ENCODE data around the gene COBL.

Gene COBL

DNA sequence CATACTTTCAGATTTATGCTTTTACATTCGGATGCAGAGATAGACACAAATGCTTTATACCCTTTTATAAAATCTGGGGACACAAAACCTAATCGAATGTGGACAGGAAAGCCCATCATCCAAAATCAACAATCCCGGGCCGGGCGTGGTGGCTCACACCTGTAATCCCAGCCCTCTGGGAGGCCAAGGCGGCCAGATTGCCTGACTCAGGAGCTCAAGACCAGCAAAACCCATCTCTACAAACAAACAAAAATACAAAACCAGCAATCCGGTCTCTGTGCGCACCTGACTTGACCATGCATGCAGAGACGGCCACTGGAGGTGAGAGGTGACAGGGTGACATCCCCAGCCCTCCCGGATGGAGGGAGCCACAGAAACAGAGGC, 13.5 kb downstream of the COBL start:
- DNase-seq (ENCODE audit: low spot score): no peak

DNA sequence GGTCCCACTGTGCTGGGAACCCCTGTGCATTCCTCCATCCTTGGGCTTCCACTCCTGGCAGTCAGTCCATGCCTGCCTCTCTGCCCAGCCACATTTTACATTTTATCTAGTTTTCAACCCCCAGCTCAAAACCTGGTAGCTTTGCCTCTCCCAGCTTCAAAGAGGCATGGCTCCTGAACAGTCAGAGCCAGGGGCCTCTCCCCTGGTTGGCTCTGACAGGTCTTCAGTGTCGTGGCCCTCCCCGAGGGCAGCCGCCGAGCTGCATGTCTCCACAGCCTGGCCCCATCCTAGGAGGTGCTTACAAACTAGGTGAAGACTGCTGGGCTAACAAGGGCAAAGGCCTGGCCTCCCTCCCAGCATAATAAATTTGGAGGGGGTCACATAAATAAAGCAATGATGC, 14.8 kb downstream of the COBL start:
- no peak for DNase-seq (ENCODE audit: low spot score)

DNA sequence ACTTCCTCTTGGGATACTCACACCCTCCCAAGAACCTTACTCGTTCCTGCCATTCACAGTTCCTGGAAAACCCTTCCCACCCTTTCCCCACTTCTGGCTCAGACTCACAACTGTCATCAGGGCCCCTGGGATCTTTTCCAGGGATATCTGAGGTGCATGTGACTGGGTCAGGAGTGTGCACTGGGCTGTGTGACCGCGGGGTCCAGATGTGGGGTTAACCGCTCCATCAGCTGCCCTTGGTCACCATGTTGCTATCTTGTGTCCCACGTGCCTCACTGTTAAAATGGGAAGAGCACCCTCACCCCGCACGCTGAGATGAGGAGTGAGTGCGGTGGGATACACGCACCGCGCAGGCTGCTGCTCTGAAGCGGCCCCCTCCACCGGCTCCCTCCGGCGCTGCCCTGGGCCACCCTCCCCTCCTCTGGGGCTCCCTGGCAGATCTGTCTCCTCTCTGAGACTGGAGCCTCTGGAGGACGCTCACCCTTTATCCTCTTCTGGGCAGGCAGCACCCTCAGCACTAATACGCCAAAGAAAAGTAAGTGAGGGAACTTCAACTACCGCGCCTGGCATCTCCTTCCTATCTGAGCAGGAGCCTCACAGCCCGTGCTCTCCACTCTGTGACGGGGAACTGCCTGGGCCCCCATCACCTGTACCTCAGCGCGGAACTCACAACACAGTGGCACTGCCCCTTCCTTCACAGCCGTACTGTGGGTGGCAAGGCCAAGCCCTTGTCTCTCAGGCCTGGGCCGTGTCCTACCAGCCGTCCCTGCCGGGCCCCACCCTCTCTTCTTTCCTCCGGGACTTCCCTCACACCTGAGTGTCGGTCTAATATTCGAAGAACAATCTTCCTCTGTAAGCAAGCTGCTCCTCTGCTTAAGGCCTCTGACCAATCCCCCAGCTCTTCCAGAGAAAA, 15.6 kb downstream of the COBL start:
- DNase-seq (ENCODE audit: low spot score): no peak

DNA sequence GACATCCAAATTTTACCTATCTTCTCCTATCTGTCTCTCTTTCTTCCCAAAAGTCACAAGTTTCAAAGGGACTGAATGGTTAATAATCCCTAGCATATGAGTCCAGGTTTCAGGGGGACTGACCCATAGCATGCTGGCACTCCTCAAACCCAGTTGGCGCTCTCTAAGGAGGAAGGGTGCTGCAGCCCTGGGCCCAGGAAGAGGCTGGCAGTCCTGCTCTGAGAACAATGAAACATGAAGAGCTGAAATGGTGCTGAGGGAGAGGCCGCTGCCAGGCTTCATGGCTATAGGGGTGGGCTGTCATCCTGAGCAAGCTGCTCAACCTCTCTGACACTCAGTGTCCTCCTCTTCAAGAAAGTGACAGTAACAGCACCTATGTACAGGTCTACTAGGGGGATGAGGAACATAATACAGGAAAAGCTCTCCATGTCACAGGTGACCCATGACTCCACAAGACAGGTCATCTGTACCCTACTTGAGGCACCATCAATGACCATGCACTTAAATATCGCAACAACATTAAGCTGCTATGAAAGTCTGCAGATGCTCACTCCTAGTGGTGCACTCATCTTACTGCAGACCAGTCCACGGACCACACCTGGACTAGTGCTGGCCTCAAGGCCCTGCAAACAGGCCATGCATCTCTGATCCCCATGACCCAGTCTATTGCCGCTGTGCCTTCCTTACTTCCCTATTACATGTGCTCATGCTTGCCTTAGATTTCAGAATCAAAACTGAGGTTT, 17.0 kb downstream of the COBL start:
- DNase-seq (ENCODE audit: low spot score): no peak

DNA sequence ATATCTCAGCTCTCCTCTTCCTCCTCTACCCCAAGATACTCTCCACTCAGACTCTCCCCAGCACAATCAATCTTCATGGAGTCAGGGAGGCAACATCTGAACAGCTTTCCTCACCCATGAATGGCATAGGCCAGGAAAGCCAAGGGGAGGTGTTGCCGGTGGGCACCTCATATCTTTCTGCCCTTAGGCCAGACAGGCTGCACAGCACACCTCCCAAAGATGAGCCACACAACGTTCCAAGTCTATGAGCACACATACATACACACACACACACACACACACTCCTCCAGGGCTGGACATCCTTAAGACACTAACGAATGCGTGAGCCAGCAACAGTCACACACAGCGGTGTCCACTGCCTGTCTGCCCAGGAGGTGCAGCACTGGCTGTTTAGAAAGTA, 17.7 kb downstream of the COBL start:
- no peak for DNase-seq (ENCODE audit: low spot score)

DNA sequence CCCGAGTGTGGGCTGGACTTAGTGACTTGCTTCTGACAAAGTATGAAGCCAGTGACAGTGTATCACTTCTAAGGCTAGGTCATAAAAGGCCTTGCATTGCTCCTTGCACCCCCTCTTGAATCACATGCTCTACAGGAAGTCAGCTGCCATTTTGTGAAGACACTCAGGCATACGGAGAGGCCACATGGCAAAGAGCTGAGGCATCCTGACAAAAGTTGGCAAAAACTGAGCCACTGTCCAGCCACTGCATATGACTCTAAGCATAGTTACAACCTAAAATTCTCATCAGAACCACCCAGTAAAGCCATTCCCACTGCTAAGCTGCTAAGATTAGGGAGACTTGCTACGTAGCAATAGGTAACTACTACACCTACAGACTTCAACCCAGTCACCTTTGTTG, 18.6 kb downstream of the COBL start:
- no peak for DNase-seq (ENCODE audit: low spot score)

DNA sequence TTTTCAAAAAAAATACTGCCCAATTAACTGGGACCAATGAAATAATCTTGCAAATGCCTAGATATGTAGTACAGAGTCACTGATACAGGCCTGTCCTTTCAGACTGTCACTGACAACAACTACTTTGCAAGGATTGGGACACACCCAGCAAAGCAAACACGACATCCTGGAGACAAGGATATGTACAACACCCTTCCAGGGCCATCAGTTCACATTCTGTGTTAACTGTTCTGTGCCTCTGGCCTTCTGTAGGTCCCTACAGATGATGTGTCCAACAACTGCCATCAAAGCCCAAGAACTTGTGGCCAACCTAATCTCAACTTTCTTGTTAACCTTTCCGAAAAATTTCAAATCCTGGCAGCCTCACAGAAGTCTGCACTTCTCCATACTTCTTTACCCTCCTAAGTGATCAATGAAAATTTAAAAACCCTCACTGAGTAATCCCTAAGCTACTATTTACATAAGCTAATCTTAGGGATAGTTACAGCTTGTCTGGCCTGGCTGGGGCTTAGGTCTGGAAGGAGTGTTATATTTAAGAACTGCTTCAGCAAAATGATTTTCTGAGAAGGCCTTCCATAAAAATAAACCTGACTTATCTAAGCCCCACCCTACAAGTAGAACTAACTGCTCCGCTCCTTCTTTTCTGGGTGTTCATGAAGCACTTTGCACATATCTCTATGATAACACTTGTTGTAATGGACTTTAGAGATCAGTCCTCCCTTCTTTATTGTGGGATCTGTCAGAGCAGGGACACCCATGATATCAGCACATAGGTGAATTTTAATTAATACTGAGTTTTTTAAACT, 21.0 kb downstream of the COBL start:
- DNase-seq (ENCODE audit: low spot score): no peak

DNA sequence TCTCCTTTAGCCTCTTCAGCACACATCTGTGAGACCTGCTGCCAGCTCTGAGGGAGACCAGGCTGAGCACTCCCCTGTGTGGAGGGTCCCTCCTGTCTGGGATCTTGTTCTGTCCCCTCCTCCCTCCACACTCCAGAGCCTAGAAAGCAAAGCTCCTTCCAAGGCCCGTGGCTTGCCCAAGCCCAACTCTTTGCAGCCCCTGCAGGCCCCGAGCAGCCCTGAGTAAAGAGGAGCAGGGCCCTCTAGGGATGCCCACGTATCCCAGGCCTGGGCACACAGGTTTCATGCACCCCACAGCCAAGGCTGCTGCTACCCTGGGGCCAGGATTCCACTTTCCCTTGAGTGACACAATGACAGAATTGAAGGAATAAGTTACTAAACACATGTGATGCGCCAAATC, 24.0 kb downstream of the COBL start:
- DNase-seq (ENCODE audit: low spot score): no peak

DNA sequence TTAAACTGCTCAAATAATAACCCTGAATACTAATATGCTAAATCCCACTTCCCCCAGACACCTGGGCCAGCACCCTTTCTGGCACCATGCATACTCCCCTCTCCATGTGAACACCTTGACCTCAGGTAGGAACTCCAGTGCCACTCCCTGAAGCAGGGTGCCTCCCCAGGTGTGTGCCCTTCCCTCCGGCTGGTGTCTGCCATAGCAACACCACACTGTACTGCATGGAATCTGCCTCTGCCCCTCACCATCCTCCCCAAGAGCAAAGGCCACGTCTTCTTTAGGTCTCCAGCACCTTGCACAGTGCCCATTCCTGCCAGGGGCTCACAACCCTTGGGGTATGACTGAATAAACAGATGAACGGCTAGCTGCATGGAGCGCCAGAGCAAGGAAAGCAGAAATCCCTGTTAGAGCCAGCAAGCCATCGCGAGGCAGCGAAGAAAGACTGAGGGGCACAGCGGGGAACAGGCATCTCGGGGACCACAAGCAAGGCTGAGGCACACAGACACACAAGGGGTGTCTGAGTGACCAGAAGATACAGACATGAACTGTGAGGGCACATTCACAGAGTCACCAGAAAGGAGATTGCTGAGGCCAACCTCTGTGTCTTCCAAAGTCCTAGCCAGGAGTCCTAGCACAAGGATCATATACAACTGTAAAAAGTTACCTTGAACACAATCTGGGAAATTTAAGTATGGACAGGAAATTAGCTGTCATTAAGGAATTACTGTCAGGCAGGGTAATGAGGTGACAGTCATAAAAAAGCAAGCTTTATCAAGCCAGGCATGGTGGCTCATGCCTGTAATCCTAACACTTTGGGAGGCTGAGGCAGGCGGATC, 25.7 kb downstream of the COBL start:
- no peak for DNase-seq (ENCODE audit: low spot score)

DNA sequence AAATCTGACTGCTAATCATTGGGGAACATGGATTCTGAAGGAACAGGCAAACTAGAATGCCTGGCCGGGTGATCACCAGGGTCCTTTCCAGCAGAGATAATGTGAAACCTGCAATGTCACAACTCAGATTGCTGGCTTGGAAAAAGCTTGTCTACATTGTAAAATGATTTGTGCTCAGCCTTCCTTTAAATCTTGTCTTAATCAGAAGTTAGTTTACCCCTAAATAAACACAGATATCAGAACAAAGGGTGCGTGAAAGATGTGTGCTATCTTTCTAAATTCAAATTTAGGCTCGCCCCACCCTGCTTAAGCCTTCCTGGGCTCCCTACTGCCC, 26.3 kb downstream of the COBL start:
- DNase-seq (ENCODE audit: low spot score): no peak

DNA sequence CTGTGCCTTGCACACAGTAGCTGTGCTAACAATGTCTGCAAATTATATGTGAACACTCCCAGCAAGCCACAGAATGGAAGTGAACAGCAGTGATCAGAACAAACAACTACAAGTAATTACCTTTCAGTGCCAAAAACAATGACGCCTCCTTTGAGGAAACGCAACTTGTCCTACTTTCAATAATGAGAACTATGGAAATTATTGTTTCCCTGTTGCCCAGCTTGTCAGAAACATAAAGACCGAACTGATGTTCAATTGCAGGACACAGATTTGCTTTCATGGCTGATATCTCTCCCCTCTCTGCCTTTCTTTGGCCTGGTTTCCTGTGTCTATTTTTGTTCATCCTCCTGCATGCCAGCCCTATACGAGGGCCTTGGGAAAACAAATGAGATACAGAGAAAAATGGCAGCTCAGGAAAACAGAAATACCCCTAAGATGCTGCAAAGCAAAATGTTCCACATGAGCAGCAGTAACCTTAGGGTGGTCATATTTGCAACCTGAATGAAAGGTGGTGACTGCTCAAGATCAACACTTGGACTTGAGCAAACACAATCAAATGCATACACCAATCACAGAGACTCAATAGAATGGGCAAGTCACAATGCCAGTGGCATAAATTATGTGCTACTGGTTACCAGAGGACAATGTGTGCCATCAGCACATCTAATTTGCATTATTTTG, 26.8 kb downstream of the COBL start:
- DNase-seq (ENCODE audit: low spot score): no peak

DNA sequence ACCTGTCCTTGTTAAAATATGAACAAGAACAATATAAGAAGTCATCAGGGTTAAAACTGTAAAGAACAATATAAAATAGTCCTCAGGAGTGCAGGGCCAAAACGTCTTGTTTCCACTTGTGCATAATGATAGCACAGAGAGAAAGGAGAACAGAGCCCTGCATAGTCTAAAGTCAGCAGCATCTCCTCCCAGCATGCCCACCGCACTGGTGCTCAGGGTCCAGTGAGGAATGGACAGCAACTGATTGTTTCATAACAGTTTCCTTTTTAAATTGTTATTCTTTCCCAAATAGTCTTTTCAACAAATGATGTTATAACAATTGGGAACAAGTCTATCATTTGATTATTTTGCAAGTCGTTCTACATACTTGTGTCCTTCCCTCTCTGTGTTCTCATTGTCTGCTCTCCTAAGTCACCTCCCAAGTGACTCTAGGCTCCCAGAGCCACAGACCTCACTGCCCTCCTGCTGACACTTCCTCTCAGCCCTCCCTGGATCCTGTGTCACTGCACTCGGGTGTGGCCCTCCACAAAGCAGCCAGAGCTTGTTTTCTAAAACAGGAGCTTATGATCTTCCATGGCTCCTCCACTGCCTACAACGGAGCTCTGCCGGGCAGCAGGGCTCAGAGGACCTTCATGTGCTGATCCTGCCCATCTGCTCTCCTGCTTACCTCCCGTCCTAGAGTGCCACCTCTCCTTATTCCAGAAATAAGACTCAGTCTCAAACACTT, 27.6 kb downstream of the COBL start:
- no peak for DNase-seq (ENCODE audit: low spot score)

DNA sequence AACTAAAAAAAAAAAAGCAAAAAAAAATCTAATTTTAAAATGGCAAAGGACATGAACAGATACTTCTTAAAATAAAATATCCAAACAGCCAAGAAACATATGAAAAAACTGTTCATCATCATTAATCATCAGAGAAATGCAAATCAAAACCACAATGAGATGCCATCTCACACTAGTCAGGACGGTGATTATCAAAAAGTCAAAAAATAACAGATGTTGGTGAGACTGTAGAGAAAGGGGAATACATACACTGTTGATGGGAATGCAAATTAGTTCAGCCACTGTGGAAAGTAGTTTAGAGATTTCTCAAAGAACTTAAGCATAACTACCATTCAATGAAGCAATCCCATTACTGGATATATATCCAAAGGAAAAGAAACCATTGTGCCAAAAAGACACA, 30.2 kb downstream of the COBL start:
- no peak for DNase-seq (ENCODE audit: low spot score)

DNA sequence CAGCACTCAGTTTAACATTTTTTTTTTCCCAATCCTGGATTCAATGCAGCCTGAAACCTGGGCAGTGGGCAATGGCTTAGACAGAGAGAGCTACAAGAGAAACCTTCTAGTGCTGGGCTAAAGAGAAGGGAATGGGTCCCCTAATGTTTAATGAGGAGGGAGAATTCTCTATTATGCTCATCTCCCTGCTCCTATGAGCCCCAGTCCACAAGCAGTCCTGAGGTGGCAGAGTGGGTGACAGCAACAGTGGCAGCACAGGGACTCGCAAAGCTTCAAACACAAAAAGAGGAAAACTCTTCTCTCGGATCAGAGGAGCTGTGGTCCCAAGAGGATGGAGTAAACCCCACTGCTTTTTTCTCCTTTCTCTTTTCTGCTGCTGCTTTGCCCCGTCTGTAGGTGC, 36.5 kb downstream of the COBL start:
- no peak for DNase-seq (ENCODE audit: low spot score)

DNA sequence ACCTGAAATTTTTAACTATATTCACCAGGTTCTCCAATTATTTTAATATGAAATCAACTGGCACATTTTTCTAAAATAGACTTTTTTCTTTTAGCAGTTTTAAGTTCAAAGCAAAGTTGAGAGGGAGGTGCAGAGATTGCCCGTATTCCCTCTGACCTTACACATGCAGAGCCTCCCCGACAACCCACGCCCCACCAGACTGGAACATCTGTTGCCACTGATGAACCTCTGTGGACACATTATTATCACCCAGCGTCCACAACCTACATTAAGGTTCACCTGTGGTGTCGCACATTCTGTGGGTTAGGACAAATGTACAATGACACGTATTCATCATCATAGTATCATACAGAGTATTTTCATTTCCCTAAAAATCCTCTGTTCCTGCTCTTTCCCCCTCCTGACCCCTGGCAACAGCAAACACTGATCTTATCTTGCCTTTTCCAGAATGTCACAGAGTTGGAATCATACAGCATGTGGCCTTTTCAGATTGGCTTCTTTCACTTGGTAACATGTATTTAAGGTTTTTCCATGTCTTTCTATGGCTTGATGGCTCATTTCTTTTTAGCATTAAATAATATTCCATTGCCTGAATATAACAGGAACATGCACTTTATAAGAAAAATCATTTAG, 37.1 kb downstream of the COBL start:
- no peak for DNase-seq (ENCODE audit: low spot score)

DNA sequence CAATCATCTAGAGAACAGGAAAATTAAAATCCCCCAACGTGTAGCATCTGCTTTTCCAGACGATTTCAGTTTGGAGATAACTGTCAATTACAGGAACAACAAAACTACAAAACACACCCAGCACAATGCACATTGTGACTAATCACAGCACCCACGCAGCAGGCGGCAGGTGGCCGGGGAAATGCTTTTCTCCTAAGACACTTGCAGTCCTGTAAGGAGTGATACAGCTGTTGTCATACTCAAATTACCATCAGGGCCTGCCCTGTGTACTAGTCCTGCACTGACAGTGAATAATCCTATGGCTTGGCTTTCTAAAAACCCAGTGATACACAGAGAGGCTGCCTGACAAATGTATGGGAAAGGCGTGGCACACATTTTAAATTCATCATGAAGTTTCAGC, 37.8 kb downstream of the COBL start:
- DNase-seq (ENCODE audit: low spot score): no peak

DNA sequence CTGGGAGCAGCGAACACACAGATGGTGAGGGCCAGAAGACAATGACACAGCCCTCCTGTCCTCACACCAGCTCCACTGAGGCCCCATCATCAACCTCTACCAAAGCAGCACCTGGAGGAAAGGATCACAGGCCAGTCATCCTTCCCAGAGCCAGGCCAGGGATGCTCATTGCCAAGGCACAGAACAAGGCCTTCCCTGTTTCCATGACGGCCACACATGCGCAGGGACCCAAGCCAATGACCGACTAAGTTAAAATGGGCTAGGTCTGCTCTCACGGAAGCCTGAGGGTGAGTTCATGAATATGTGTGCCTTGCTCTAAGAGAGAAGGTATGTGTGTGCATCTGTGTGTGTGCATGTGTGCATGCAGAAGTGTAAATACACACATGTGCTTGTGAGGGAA, 39.6 kb downstream of the COBL start:
- no peak for DNase-seq (ENCODE audit: low spot score)

DNA sequence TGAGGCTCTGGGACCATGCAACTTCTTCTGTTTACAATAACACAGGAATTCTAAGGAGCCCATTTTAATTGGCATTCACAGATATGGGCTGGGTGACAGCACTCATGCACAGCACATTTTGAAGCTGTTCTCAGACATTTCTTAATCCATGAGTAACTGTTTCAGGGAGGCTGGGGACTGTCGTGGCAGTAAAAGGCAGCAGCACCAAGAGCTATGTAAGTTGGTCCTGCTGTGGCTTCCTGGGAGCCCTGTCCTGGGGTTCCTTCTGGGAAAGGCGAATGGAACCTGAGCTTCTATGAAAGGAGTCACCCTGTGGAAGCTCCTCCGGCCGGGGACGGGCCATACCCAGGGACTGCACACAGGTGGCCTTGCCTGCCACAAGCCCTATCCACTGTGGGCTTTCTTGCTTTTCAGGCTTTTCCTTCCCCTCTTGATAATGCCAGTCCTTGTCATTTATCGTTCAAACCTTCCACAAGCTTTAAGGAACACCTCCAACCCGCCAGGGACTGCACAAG, 40.5 kb downstream of the COBL start:
- DNase-seq (ENCODE audit: low spot score): no peak

DNA sequence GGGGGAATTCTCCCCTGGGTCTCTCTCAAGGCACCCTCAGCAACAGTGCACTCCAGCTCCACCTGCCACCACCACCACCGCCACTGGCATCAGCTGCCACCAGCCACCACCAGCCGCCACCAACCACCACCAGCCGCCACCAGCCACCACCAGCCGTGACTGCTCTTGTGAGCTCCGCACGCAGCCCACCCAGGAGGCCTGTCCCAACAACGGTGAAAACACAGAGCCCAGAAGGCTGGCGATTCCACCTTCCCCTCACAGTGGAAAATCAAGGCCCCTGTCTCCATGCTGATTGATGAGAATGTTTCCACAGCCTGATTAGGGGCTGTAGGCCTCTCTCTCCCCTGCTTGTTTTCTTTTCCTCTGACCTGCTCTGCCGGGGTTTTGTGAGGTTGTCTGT, 41.1 kb downstream of the COBL start:
- DNase-seq (ENCODE audit: low spot score): no peak

DNA sequence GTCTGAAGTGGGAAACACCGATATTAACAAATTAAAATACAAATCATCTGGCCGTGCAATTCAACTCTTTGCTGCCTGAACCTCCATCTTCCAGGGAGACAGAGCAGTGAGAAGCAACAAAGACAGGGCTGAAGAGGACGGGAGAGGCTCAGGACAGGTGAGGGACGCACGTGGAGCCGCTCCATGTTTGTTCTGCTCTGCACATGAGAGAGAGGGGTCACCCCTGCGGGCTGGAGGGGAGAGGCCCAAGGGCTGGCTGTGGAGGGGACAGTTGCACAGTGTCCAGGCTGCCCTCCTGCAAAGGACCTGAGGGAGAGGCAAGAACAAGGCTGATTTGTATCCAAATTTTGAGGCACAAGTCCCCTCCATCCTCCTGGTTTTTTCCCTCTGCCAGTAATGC, 41.7 kb downstream of the COBL start:
- DNase-seq (ENCODE audit: low spot score): no peak
